ENCODE data around the gene COL27A1.

Gene COL27A1

GRCh38 chr9:114218264-114219120, 63.2 kb downstream of the COL27A1 start:
- no peaks in the 10 kb centered on the region for H3F3A ChIP-seq (ENCODE audit: insufficient read depth, low read length)
- H3K9me3 ChIP-seq (ENCODE audit: low read length): no peaks in the 10 kb centered on the region
- H3K9ac ChIP-seq (ENCODE audit: low read length): no peak overlapping the region
- H3K27me3 ChIP-seq (ENCODE audit: insufficient read depth, low read length): no peaks in the 10 kb centered on the region
- no peaks in the 10 kb centered on the region for H3K9me2 ChIP-seq (ENCODE audit: low read depth, low read length)
- H3K4me3 ChIP-seq (ENCODE audit: low read depth, low read length, poor library complexity, severe bottlenecking): no peak overlapping the region
- no peak overlapping the region for H3K27ac ChIP-seq (ENCODE audit: low read depth, low read length, poor library complexity, severe bottlenecking)
- H3K4me1 ChIP-seq (ENCODE audit: insufficient read depth, low read length, severe bottlenecking): no peaks in the 10 kb centered on the region
- no peaks in the 10 kb centered on the region for H3K79me2 ChIP-seq (ENCODE audit: insufficient read depth, low read length)
- no peak overlapping the region for H3K4me2 ChIP-seq (ENCODE audit: low read length)
- H4K20me1 ChIP-seq (ENCODE audit: insufficient read depth, low read length): no peaks in the 10 kb centered on the region
- no peaks in the 10 kb centered on the region for H3K36me3 ChIP-seq (ENCODE audit: insufficient read depth, low read length)
- no peak for TF ChIP-seq EZH2 (IDR thresholded peaks at IDR 0.05; ENCODE audit: borderline replicate concordance, low read length)
- no peak for TF ChIP-seq CTCF (IDR thresholded peaks at IDR 0.05; ENCODE audit: low read length)
- no peak overlapping the region for H2AFZ ChIP-seq (ENCODE audit: low read length)

- Histone ChIP-seq H3K4me2 (ENCODE audit: low read length) (no peak overlapping the region), H3K9ac (ENCODE audit: low read length) (no peak overlapping the region), H3K4me1 (ENCODE audit: insufficient read depth, low read length, severe bottlenecking) (no peaks in the 10 kb centered on the region), H3F3A (ENCODE audit: insufficient read depth, low read length) (no peaks in the 10 kb centered on the region), H4K20me1 (ENCODE audit: insufficient read depth, low read length) (no peaks in the 10 kb centered on the region), H3K79me2 (ENCODE audit: insufficient read depth, low read length) (no peaks in the 10 kb centered on the region), H3K9me3 (ENCODE audit: low read length) (no peaks in the 10 kb centered on the region), H3K27me3 (ENCODE audit: insufficient read depth, low read length) (no peaks in the 10 kb centered on the region), H3K9me2 (ENCODE audit: low read depth, low read length) (no peaks in the 10 kb centered on the region), H2AFZ (ENCODE audit: low read length) (no peak overlapping the region), H3K4me3 (ENCODE audit: low read depth, low read length, poor library complexity, severe bottlenecking) (no peak overlapping the region), H3K36me3 (ENCODE audit: insufficient read depth, low read length) (no peaks in the 10 kb centered on the region), H3K27ac (ENCODE audit: low read depth, low read length, poor library complexity, severe bottlenecking) (no peak overlapping the region)
- TF ChIP-seq CTCF (IDR thresholded peaks at IDR 0.05; ENCODE audit: low read length) (no peak), EZH2 (IDR thresholded peaks at IDR 0.05; ENCODE audit: borderline replicate concordance, low read length) (no peak)
Measured at GRCh38 chr9:114220061-114220541, 64.8 kb downstream of the COL27A1 start.

GRCh38 chr9:114221706-114222465, 66.5 kb downstream of the COL27A1 start:
- no peak overlapping the region for H3K27ac ChIP-seq (ENCODE audit: low read depth, low read length, poor library complexity, severe bottlenecking)
- H2AFZ ChIP-seq (ENCODE audit: low read length): no peak overlapping the region
- no peaks in the 10 kb centered on the region for H3K9me2 ChIP-seq (ENCODE audit: low read depth, low read length)
- no peaks in the 10 kb centered on the region for H4K20me1 ChIP-seq (ENCODE audit: insufficient read depth, low read length)
- H3K4me3 ChIP-seq (ENCODE audit: low read depth, low read length, poor library complexity, severe bottlenecking): no peak overlapping the region
- no peaks in the 10 kb centered on the region for H3K36me3 ChIP-seq (ENCODE audit: insufficient read depth, low read length)
- no peaks in the 10 kb centered on the region for H3F3A ChIP-seq (ENCODE audit: insufficient read depth, low read length)
- H3K79me2 ChIP-seq (ENCODE audit: insufficient read depth, low read length): no peaks in the 10 kb centered on the region
- no peaks in the 10 kb centered on the region for H3K27me3 ChIP-seq (ENCODE audit: insufficient read depth, low read length)
- H3K4me1 ChIP-seq (ENCODE audit: insufficient read depth, low read length, severe bottlenecking): no peaks in the 10 kb centered on the region
- no peak overlapping the region for H3K9ac ChIP-seq (ENCODE audit: low read length)
- TF ChIP-seq CTCF (IDR thresholded peaks at IDR 0.05; ENCODE audit: low read length) (no peak), EZH2 (IDR thresholded peaks at IDR 0.05; ENCODE audit: borderline replicate concordance, low read length) (no peak)
- no peak overlapping the region for H3K4me2 ChIP-seq (ENCODE audit: low read length)
- no peaks in the 10 kb centered on the region for H3K9me3 ChIP-seq (ENCODE audit: low read length)

Measured in OCI-LY1 (cell line).